NCI-H345 treated with DMSO at 0.1 percent for 48 hours (cell line): ENCODE measurements around the gene NUDT16L1.

ENCODE experiments used
- DNase-seq: peaks from one replicate; lab custom pipeline; 2025; ENCODE audit not compliant: unreplicated experiment; lab: John Stamatoyannopoulos, UW

NUDT16L1 gene

GRCh38 chr16:4682084-4682591 lies 11.2 kb upstream of the NUDT16L1 start:
- DNase-seq, result no peak

GRCh38 chr16:4682616-4683254 lies 10.6 kb upstream of the NUDT16L1 start:
- no peak for DNase-seq

- DNase-seq, result no peak
Measured at GRCh38 chr16:4683255-4684057, 9.9 kb upstream of the NUDT16L1 start.

GRCh38 chr16:4684058-4684715 lies 9.2 kb upstream of the NUDT16L1 start:
- no peak for DNase-seq

- DNase-seq, result no peak
Measured at GRCh38 chr16:4684763-4685162, 8.6 kb upstream of the NUDT16L1 start.

GRCh38 chr16:4685292-4685691 lies 8.1 kb upstream of the NUDT16L1 start:
- no peak for DNase-seq

GRCh38 chr16:4685776-4686496 lies 7.4 kb upstream of the NUDT16L1 start:
- no peak for DNase-seq

GRCh38 chr16:4686497-4687210 lies 6.7 kb upstream of the NUDT16L1 start:
- DNase-seq, result no peak

GRCh38 chr16:4687416-4687815 lies 5.9 kb upstream of the NUDT16L1 start:
- no peak for DNase-seq

- no peak for DNase-seq
Measured at GRCh38 chr16:4687946-4688673, 5.3 kb upstream of the NUDT16L1 start.

GRCh38 chr16:4688674-4689045 lies 4.7 kb upstream of the NUDT16L1 start:
- no peak for DNase-seq

- no peak for DNase-seq
Measured at GRCh38 chr16:4689091-4689671, 4.2 kb upstream of the NUDT16L1 start.

GRCh38 chr16:4689864-4690704 lies 3.3 kb upstream of the NUDT16L1 start:
- DNase-seq, result no peak

- no peak for DNase-seq
Measured at GRCh38 chr16:4690946-4691665, 2.3 kb upstream of the NUDT16L1 start.

- no peak for DNase-seq
Measured at GRCh38 chr16:4691666-4692412, 1.5 kb upstream of the NUDT16L1 start.

GRCh38 chr16:4692460-4693295 lies 684 bp upstream of the NUDT16L1 start:
- DNase-seq, result no peak
